VCaP (cell line): ENCODE measurements around the gene OR4K14.

Experiments used
- H3K27ac ChIP-seq: fragments of 450-650 bp; 2 replicates; pipeline ENCODE4 v1.5.1; 2017
- TF ChIP-seq, protein P1 (sequence below): fragments of 450-650 bp; conservative IDR thresholded peaks from 2 replicates; pipeline ENCODE4 v1.5.1; 2017; ENCODE audit warnings: mild to moderate bottlenecking, moderate library complexity

The OR4K14 gene, protein sequence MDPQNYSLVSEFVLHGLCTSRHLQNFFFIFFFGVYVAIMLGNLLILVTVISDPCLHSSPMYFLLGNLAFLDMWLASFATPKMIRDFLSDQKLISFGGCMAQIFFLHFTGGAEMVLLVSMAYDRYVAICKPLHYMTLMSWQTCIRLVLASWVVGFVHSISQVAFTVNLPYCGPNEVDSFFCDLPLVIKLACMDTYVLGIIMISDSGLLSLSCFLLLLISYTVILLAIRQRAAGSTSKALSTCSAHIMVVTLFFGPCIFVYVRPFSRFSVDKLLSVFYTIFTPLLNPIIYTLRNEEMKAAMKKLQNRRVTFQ

DNA sequence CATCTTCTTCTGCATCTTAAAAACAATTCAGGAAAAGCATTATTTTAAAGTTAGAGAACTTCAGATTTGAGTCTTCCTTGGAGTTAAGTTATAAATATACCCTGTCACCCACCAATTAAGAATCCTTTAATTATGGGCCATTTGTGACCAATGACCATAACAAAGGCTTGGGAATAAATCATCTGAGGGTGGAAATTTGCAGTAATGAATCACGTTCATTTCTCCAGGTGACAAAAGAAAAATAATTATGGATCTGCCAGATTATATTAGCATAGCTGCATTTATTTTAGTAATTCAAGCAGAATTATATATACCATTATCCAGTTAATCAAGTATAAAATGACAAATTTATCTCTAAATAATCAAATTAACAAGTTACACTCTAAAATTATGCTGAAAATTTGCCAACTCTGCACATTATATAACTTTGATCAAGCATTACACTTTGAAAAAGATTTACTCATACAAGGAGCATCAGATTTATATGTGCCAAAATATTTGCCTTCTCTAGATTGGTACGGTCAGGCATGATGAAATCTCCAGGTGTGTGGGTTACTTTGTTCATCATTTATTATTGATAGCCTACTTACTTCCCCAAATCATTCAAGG is at the start of gene OR4K14:
OR4K14 (minus strand) TSS at position 51 of the 609 bp plus-strand sequence. CDS start 4,114 bp downstream, outside the sequence.
- H3K27ac ChIP-seq: no peak within 1 kb of the TSS
- TF ChIP-seq, protein P1, sequence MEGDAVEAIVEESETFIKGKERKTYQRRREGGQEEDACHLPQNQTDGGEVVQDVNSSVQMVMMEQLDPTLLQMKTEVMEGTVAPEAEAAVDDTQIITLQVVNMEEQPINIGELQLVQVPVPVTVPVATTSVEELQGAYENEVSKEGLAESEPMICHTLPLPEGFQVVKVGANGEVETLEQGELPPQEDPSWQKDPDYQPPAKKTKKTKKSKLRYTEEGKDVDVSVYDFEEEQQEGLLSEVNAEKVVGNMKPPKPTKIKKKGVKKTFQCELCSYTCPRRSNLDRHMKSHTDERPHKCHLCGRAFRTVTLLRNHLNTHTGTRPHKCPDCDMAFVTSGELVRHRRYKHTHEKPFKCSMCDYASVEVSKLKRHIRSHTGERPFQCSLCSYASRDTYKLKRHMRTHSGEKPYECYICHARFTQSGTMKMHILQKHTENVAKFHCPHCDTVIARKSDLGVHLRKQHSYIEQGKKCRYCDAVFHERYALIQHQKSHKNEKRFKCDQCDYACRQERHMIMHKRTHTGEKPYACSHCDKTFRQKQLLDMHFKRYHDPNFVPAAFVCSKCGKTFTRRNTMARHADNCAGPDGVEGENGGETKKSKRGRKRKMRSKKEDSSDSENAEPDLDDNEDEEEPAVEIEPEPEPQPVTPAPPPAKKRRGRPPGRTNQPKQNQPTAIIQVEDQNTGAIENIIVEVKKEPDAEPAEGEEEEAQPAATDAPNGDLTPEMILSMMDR: no peak

DNA sequence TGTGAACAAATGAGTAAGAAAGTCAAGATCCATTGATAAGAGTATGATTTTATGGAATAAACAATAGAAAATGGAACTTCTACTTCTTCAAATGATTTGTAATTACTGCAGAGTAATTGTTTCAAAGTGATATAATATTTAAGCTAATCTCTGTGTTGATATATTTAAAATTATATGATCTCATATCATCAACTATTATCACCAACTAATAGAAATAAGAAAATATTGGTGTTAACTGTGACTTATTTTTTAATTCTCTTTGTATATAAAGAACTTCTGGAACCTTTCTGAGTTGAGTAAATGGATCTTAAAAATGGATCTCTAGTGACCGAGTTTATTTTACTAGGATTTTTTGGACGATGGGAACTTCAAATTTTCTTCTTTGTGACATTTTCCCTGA is 40.6 kb upstream of the OR4K14 start, which contains the start of gene OR4L1:
OR4L1 (plus strand) TSS at position 301 of the 400 bp plus-strand sequence; CDS start at position 301, 0 bp downstream.
- H3K27ac ChIP-seq: no peak within 1 kb of the TSS
- TF ChIP-seq, protein P1: no peak

DNA sequence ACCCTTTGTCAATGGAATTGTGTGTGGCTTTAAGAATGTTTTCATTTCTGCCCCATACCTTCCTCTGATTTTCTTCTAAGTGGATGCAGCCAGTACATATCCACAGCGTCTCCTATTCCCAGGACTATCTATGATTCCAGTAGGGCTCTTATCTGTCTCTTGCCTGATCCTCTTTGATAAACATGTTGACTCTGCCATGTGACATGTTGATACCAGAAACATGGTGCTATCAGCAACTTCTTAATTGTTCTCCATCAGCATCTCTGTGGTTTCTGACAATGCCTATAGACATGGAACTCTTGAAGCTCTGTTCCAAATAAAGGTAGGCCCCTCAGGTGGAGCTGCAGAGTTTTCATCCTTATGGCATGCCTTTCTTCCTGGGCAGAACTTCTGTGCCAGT is 29.1 kb upstream of the OR4K14 start:
- TF ChIP-seq, protein P1: no peak
- H3K27ac ChIP-seq: no peak overlapping the region

DNA sequence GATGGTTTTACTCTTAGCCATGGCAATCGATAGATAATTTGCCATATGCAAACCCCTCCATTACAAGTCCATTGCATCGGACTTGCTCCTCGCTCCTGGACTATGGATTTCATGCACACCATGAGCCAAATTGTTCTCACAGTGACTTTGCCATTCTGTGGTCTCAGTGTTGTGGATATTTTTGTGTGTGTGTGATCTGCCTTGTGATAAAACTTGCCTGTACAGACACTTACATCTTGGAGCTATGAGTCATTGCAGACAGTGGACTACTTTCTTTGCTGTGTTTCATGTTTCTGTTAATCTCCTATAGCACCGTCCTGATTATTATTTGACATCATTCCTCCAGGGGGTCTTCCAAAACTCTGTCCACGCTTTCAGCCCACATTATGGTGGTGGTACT is 25.1 kb upstream of the OR4K14 start:
- no peak overlapping the region for H3K27ac ChIP-seq
- TF ChIP-seq, protein P1: no peak

DNA sequence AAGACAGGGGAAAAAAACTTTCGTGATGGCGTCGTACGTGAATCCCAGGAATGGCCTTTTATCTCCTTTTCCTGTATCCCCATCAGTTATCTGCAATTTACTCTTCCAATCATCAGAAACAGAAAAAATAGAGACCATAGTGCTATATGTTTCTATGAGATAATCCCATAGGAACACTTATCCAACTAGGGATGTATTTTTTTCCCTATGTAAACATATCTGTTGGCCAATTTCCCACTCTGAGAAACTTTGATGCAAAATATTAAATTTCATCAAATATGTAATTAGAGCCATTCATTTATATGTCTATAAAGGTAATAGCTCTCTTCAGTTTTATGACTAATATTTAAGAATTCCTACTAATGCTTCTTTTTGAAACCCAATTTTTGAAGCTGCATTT is 16.8 kb upstream of the OR4K14 start, which contains the start of gene OR4K13:
OR4K13 (minus strand) TSS at position 101 of the 400 bp plus-strand sequence. CDS start 1,280 bp downstream, outside the sequence.
- no peak within 1 kb of the TSS for H3K27ac ChIP-seq
- TF ChIP-seq, protein P1: no peak

DNA sequence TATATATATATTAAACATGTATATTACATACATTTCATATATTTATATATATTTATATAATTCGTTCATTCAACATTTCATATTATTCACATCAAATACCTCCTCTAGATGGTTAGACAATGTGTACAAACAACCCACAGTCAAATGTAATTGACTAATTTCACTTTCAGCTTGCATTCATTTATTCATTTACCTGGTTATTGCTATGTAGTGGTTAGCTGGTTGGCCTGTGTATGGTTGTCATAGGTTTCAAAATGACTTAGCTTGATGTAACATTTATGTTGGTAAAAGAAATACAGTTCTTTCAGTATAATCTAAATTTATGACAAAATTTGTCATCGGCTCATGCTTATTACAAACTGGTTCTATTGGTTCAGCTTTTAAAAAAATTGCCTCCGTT is 16.3 kb upstream of the OR4K14 start:
- TF ChIP-seq, protein P1: no peak
- H3K27ac ChIP-seq: no peak overlapping the region

DNA sequence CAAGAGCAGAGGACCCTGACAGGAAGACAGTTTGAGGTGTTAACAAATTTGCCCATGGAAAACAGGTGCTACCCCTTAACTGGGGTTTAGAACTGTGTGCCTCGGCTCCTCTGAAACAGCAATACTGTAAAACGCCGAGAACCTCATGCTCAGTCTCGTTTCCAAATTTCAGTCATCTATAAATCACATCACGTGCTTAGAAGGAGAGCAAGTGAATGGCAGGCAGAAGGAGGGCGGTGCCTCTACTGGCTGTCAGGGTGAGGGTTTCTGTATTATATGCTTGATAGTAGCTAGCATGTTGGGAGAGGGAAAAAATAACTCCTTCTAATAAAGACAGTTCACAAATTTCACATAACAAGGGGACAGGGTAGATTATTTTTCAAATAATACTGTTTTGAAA is 12.0 kb upstream of the OR4K14 start:
- H3K27ac ChIP-seq: no peak overlapping the region
- TF ChIP-seq, protein P1: no peak
